ENCODE data around the gene EFCAB10.
A peak's percentile ranks its signal among the peaks of the same experiment; 100 is the strongest.

The EFCAB10 gene

DNA sequence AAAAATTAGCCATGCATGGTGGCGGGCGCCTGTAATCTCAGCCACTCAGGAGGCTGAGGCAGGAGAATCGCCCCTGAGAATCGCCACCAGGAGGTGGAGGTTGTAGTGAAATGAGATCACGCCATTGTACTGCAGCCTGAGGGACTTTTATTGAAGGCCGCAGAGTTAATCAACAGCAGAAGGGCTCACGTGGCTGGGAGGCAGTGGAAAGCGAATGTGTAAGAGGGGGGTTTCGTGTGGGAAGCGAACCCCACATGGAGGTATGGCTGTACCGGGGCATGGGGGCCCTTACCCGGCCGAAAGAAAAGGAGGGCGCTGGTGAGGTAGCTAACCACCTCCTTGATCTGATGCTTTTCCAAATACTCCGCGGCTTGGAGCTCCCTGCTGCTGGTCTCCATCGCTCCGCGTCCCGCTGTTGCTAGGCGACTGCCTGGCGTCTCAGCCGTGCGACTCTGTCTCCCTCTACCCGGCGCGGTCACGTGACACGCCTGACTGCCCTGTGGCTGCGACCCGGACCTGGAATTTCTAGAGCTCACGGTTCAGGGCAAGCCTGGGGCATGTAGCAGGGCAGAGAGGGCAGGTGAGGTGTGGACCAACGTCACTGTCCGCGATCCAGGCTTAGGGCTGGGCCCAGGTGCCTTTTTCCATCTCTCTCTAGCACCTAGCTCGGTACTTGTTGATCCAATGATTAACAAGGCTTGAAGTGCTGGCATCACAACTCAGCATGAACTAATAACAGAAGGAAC is at the start of gene EFCAB10:
Gene EFCAB10, minus strand, starts transcription at position 428 of the 746 bp plus-strand sequence. Its CDS starts 30 bp downstream, at position 398.
- DNase-seq (ENCODE audit: low read depth in 2 of 3, low spot score in 1 of 3), result peak; percentile 25 to 58 (median 40)

GRCh38 chr7:105625986-105626385 is 44.7 kb upstream of the EFCAB10 start:
- DNase-seq (ENCODE audit: low read depth in 2 of 3, low spot score in 1 of 3), result no peak

GRCh38 chr7:105623906-105624305 is 42.6 kb upstream of the EFCAB10 start:
- no peak for DNase-seq (ENCODE audit: low read depth in 2 of 3, low spot score in 1 of 3)

DNA sequence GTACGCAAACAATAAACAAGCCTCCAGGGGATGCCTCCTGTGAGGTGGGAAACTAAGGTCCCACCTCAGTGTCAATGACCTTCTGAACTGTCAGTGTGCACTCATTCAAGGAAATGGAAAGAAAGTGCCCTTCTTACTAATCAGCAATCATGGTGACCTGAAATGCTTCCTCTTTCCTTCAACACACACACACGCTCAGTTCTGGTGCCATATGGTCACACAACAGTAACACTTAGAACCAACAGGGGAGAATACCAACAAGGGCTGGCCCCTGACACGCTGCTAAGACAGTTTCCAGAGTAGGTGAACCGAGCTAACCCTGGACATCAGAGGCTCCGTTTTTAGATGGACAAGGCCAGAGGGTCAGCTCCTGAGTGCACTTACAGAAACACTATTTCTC is 42.1 kb upstream of the EFCAB10 start:
- DNase-seq (ENCODE audit: low read depth in 2 of 3, low spot score in 1 of 3), result no peak

- DNase-seq (ENCODE audit: low read depth in 2 of 3, low spot score in 1 of 3), result no peak
Observed at GRCh38 chr7:105622106-105622731, 40.9 kb upstream of the EFCAB10 start.

DNA sequence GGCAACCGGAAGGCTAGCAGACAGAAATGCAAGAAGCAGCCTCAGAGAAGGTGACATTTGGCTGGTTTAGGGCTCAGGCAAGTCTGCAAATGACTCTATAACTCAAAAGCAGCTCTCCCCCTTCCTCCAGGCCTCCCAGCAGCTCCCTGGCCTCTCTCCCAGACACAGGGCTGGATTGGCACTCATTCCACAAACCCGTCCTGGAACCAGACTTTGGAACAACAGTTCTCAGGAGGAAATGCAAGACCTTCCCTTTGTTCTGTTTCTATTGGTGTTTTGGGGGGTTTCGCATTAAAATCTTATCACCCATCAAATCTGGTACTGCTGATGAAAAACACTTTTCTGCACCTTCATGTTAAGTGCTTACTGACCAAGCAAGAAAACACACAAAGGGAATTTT is 40.3 kb upstream of the EFCAB10 start:
- no peak for DNase-seq (ENCODE audit: low read depth in 2 of 3, low spot score in 1 of 3)

DNA sequence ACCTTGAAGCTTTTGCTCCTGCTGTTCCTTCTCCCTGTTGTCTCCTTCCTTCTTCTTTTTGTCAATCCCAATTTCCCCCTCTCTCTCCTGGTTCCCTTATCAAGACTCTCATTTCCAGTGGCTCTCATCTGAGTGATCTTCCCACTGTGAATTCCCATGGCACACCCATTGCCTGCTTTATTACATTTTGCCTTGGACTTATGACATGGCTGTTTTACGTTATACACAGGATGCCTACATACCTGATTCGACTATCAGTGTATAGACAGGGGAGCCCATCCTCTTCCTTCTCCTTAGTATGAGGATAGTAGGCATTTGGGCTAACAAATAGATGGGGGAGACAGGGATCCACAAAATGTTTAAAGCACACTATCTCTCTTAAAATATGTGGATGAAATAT is 39.9 kb upstream of the EFCAB10 start:
- DNase-seq (ENCODE audit: low read depth in 2 of 3, low spot score in 1 of 3), result no peak

GRCh38 chr7:105619590-105619989 is 38.3 kb upstream of the EFCAB10 start:
- DNase-seq (ENCODE audit: low read depth in 2 of 3, low spot score in 1 of 3), result no peak

DNA sequence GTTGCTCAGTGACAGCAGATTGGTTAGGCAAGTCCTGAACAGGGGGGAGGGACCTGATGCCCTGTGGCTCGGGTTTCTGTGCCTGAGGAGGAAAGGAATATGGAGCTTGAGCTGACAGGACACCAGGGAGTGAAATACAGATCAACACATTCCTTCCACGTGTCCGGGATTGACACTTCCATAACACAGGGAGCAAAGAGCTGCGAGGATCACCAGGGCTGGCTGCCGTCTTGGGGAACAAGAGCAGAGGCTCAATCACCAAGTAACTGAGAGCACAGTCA is 36.7 kb upstream of the EFCAB10 start:
- DNase-seq (ENCODE audit: low read depth in 2 of 3, low spot score in 1 of 3), result no peak

DNA sequence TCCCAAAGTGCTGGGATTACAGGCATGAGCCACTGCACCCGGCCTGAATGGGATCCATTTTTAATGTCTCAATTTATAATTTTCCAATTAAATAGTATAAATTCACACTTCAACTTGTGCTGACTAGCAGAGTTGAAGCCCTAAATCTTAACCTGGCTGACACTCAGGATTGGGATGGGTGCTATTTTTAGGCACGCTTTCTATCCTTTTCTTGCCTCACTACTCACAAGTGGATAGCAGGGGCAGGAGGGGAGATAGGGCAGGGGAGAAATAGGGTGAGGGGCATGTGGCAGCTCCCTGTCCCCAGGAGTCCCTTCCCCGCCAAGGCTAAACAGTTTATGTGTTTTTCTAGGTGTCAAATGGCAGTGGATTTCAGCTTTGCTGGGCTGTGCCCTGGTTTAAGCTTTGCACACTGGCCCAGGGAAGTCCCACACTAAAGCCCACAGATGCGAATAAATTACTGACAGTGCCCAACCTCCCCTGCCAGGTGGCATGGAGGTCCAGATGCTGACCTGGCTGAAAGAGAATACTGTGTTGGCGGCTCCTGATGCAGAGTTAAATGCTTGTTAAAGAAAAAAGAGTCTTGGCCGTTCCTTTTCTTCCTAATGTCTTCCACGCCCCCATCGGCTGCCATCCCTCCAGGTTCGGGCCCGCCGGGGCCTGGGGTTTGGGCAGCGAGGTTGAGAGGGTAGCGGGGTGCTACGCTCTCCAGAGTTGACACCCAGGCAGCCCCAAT is 36.2 kb upstream of the EFCAB10 start:
- DNase-seq (ENCODE audit: low read depth in 2 of 3, low spot score in 1 of 3), result no peak

DNA sequence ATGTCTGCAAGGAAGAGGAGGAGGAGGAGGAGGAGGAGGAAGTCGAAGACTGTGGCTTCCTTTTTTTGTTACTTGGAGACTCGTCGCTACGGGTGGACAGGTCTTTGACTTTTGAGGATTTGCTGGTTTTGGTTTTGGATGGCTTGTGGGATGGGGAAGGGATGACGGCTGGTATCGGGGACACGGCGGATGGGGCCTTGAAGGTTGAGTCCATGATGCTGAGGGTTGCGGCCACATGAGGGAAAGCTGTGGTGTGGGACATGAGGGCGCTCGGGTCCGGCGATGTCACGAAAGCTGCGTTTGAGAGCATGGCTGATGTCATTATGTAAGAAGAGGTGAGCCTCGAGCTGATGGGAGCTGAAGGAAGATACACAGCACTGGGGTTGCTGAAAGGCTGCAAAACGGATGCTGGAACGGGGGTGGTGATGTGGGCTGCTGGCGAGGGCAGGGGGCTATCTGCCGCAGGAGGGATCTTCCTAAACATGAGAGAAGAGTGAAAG is 33.1 kb upstream of the EFCAB10 start:
- DNase-seq (ENCODE audit: low read depth in 2 of 3, low spot score in 1 of 3), result no peak

DNA sequence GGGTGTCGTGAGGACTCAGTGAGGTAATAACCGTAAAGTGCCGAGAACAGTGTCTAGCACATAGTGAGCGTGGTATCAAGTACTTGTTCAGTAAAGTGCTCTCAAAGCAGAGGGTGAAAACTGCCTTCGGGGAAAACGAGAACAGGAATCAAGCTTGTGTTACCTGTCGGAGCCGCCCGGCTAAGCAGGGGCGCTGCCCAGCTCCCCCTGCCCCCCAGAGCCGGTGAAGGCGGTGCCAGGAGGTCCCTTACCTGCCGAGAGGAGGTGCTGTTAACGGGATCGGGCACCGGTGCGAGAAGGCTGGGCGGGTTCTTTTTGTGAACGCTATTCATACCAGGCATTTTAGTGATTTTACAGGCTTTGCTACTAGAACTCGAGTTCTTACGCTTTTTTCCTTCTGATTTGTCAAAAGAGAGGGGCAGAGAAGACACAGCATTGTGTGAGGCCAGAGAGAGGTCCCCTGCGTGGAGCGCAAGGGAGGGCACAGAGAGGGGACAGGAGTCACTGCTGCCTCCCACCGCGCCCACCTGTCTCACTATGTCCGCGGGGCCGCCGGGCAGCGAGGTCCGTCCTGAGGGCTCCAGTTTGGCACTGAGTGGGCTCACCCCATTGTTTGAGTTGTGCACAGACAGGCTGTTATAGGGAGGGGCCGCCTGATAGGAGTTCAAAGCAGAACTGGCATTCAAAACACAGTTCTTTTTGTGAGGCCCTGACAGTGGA is 32.5 kb upstream of the EFCAB10 start:
- DNase-seq (ENCODE audit: low read depth in 2 of 3, low spot score in 1 of 3), result no peak

DNA sequence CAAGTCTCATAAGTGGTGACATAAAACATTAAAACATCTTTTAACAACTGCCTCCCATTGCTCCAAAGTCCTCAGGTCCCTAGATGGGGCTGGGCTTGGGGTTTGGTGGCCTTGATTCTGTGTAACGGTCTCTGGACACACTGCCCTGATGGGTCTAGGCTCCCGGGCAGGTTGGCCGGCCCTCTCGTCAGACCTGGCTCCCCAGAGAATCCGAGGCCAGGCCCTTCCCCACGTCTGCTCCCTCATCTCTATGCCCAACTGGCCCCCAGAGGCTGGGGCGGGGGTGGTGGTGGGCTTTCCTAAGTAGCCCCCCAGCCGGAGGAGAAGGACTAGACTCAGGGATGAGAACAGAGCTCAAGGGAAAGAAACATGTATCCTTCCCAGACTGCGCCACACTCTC is 31.5 kb upstream of the EFCAB10 start:
- DNase-seq (ENCODE audit: low read depth in 2 of 3, low spot score in 1 of 3), result no peak

GRCh38 chr7:105611856-105612775 is 30.8 kb upstream of the EFCAB10 start:
- no peak for DNase-seq (ENCODE audit: low read depth in 2 of 3, low spot score in 1 of 3)

DNA sequence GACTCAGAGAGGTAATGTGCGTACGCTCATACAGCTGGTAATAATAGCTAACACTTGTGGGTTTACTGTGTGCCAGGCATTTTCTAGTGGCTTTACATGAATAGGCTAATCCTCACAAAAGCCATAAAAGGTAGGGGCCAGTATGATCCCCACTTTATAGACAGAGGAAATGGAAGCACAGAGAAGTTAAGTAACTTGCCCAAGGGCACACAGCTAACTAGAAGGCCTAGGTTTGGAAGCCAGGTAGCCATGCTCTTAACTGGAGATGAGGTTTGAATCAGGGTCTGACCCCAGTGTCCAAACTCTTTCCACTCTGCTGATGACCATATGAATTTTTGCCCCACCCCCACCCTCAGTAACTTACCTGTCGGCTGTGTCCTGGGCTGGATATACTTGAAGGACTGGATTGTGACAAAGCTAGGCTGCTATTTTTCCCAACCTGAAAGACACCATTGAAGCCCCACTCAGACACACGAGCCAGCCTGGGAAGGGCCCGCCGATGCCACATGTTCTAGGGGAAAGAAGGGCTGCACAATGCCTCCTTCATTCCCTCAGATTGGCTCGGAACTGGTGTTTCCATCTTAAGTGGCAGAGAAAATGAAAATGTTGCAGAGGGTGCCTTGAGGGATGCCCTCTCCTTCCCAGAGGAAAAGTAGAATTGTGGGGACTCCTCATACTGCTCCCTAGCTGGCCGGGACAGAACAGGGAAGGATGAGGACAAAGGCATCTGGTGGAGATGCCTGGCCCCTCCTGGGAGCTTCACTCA is 29.1 kb upstream of the EFCAB10 start:
- DNase-seq (ENCODE audit: low read depth in 2 of 3, low spot score in 1 of 3), result no peak

GRCh38 chr7:105602325-105603305 is 21.3 kb upstream of the EFCAB10 start:
- no peak for DNase-seq (ENCODE audit: low read depth in 2 of 3, low spot score in 1 of 3)

DNA sequence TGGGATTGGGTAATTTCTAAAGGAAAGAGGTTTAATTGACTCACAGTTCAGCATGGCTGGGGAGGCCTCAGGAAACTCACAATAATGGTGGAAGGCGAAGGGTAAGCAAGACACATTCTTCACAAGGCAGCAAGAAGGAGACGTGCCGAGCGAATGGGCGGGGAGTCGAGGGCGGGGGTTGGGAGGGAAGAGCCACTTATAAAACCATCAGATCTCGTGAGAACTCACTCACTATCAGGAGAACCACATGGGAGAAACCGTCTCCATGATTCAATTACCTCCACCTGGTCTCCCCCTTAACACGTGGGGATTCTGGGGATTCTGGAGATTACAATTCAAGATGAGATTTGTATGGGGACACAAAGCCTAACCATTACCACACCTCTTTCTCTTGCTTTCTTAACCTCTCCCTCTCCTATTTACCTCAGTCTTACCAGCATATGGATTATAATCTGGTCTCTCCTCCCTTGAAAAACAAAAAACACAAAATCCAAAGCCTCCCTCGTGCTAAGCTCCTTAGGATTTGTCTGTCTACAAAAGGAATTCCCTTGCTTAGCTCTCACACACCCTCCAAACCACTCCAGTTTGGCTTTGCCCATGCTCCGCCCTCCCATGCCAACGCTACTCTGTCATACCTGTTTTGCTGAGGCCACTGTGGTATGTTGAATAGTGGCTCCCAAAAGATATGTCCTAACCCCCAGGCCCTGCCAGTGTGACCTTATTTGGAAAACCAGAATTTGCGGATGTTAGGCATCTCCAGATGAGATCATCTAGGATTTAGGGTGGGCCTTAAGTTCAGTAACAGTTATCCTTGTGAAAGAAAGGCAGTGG is 19.6 kb upstream of the EFCAB10 start:
- DNase-seq (ENCODE audit: low read depth in 2 of 3, low spot score in 1 of 3), result no peak

DNA sequence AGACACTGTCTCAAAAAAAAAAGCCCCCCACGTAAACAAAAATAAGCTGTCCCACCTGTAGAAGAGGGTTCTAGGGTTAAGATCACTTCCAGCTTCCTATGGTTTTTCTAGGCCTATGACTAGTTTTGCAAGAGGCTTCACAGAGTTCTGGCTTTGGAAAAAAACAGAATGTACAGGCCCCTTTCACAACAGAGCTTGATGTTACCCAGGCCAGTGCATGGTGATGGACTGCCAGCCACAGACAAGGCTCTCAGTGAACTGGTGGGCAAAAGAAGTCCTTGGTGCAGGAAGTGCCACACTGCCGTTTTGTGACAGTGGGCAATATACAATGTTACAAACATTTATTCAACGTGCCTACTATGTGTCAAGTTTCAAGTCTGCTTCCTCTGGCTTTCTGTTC is 18.3 kb upstream of the EFCAB10 start:
- DNase-seq (ENCODE audit: low read depth in 2 of 3, low spot score in 1 of 3), result no peak
